T-cell (primary cell): ENCODE data around the gene TMEM86B. TPM values are rescaled to one million over a fixed set of nuclear protein-coding genes. Genes with fewer than 3 reads are reported as not detected.

Experiments used
- ATAC-seq, 4 experiments: fragments of 200-7000 bp in 3 of 4; fragments of 150-1000 bp in 1 of 4; cut with Tn5 transposase; replicated peaks in 1 of 4; 1 replicate in 3 of 4; 2 replicates in 1 of 4; pipeline ENCODE4 v1.10.0; 2021; ENCODE audit warnings: moderate library complexity in 3 of 4, mild to moderate bottlenecking in 2 of 4, moderate number of reproducible peaks in 1 of 4
- CTCF ChIA-PET, 2 donors: fragments of 300-600 bp; sonication (Branson Sonifier 250); formaldehyde crosslinking; loops; one replicate each; lab custom pipeline; 2022; ENCODE audit warnings: antibody characterized with exemption in 2 of 2; lab: Charles Lee
- POLR2A ChIA-PET, 2 donors: fragments of 300-600 bp; sonication (Branson Sonifier 250); formaldehyde crosslinking; loops; one replicate each; lab custom pipeline; 2022; ENCODE audit warnings: antibody characterized with exemption in 2 of 2; lab: Charles Lee
- DNase-seq, 35 experiments: peaks; one replicate each; pipeline versions ENCODE4 v3.0.0 to v3.0.0-alpha.2; 2013 to 2023
- H3K27ac ChIP-seq: one replicate; pipeline ENCODE4 v1.5.1; 2013; ENCODE audit warnings: low read length
- H3K27me3 ChIP-seq, 2 experiments: replicated peaks in 1 of 2; 1 replicate in 1 of 2; 2 replicates in 1 of 2; pipeline versions ENCODE4 v1.6.1 to v1.7.0; 2013; ENCODE audit warnings: low read length in 1 of 2, mixed read lengths in 1 of 2; ENCODE audit not compliant: control insufficient read depth in 2 of 2, insufficient read depth in 2 of 2; ENCODE audit errors: extremely low read depth in 1 of 2
- H3K36me3 ChIP-seq, 2 donors: 1 replicate in 1 of 2; 2 replicates in 1 of 2; pipeline versions ENCODE4 v1.6.1 to v1.7.0; 2013; ENCODE audit warnings: low read length in 1 of 2; ENCODE audit not compliant: control insufficient read depth in 2 of 2, insufficient read depth in 1 of 2; ENCODE audit errors: extremely low read depth in 1 of 2
- H3K4me1 ChIP-seq, 2 experiments: 1 replicate in 1 of 2; 2 replicates in 1 of 2; pipeline versions ENCODE4 v1.6.1 to v1.7.0; 2013; ENCODE audit warnings: low read length in 2 of 2, mixed read lengths in 1 of 2; ENCODE audit not compliant: insufficient read depth in 2 of 2, control insufficient read depth in 1 of 2; ENCODE audit errors: extremely low read depth in 1 of 2
- H3K4me3 ChIP-seq, 2 donors: 1 replicate in 1 of 2; 2 replicates in 1 of 2; pipeline versions ENCODE4 v1.5.1 to v1.7.0; 2013; ENCODE audit warnings: mild to moderate bottlenecking in 2 of 2, low read length in 1 of 2, moderate library complexity in 1 of 2; ENCODE audit not compliant: control insufficient read depth in 1 of 2; ENCODE audit errors: extremely low read depth in 1 of 2
- H3K9me3 ChIP-seq: 2 replicates; pipeline ENCODE4 v1.7.0; 2013
- H3K27ac Mint-ChIP-seq, 2 donors: one replicate each; pipeline ENCODE4 v1.8.0; 2020 to 2021; ENCODE audit warnings: mild to moderate bottlenecking in 2 of 2, mixed read lengths in 2 of 2
- H3K27me3 Mint-ChIP-seq, 2 donors: one replicate each; pipeline ENCODE4 v1.8.0; 2021 to 2022; ENCODE audit warnings: mixed read lengths in 2 of 2
- H3K36me3 Mint-ChIP-seq: one replicate; pipeline ENCODE4 v1.8.0; 2021; ENCODE audit warnings: mixed read lengths
- H3K4me1 Mint-ChIP-seq, 3 donors: one replicate each; pipeline ENCODE4 v1.8.0; 2020 to 2022; ENCODE audit warnings: mixed read lengths in 3 of 3, mild to moderate bottlenecking in 1 of 3
- H3K4me3 Mint-ChIP-seq, 3 donors: one replicate each; pipeline ENCODE4 v1.8.0; 2020 to 2022; ENCODE audit warnings: mild to moderate bottlenecking in 3 of 3, mixed read lengths in 3 of 3, moderate library complexity in 3 of 3
- H3K9me3 Mint-ChIP-seq, 3 donors: one replicate each; pipeline ENCODE4 v1.8.0; 2020 to 2022; ENCODE audit warnings: mixed read lengths in 3 of 3
- WGBS: methylation state at CpG from one replicate; pipeline ENCODE4 v1.1.5; 2013; ENCODE audit warnings: missing lambda C conversion rate; ENCODE audit not compliant: insufficient coverage; 5-methylcytosine and 5-hydroxymethylcytosine counted together
- total RNA-seq, 35 experiments: library from RNA in 6 of 35; stranded (reverse) in 6 of 35; fragments of 120-200 nt in 1 of 35; gene quantifications; one replicate each; pipeline versions ENCODE4 v1.2.1 to v1.2.4 and lab custom pipeline; 2013 to 2026

Gene TMEM86B
- total RNA-seq, 5 donors from 2014 or later (not counting 1 experiment from before 2014, with no cell fraction given), result 10.6 to 22.4 (median 18.2) TPM

DNA sequence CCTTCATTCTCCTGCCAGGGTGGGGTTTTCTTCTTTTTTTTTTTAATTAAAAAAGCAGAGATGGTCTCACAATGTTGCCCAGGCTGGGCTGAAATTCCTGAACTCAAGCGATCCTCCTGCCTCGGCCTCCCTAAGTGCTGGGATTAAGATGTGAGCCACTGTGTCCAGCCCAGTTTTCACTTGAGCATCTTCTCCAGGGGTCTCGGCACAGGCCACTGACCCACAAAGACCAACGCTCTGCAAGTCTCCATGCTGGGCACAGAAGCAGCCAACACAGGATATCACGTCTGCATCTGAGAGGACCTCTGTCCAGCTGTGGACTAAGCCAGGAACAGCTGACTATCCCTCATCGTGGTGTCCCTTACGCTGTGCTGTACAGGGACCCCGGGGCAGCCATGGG, 9.5 kb upstream of the TMEM86B start:
- 99% methylated on average over 8 of the region's 8 CpGs for WGBS
- Mint-ChIP-seq H3K4me1 (peaks cover 0 to 5% (median 0%) of the 10 kb centered on the region in 3 donors), H3K27ac (no peak overlapping the region), H3K9me3 (no peaks in the 10 kb centered on the region), H3K27me3 (no peaks in the 10 kb centered on the region), H3K4me3 (no peak overlapping the region), H3K36me3 (peaks cover 52% of the 10 kb centered on the region)
- Histone ChIP-seq H3K27me3 (no peaks in the 10 kb centered on the region), H3K27ac (no peak overlapping the region), H3K9me3 (no peaks in the 10 kb centered on the region), H3K36me3 (peaks cover 28 to 92% of the 10 kb centered on the region in 2 donors), H3K4me1 (no peaks in the 10 kb centered on the region), H3K4me3 (no peak overlapping the region)
- no peak for ATAC-seq
- CTCF ChIA-PET, result no interaction called here
- DNase-seq, result no peak
- POLR2A ChIA-PET, result no interaction called here

DNA sequence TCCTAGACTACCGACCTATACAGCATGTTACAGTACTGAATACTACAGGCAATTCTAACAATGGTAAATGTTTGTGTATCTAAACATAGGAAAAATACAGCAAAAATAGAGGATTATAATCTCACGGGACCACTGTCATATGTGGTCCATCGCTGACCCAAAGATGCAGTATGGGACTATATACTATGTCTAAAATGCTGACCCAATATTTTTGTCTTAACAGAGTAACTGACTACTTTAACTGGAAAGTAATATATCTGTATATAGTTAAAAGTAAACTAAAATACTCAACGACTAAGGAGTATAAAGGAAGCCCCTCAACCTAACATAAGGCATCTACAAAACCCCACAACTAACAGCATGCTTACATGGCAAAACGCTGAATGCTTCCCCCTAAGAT, 4.4 kb upstream of the TMEM86B start:
- ChIA-PET POLR2A (no interaction called here), CTCF (no interaction called here)
- Histone ChIP-seq H3K27me3 (no peaks in the 10 kb centered on the region), H3K4me3 (no peak overlapping the region), H3K36me3 (peaks cover 33 to 92% of the 10 kb centered on the region in 2 donors), H3K9me3 (no peaks in the 10 kb centered on the region), H3K27ac (no peak overlapping the region), H3K4me1 (no peaks in the 10 kb centered on the region)
- H3K9me3 Mint-ChIP-seq, result no peaks in the 10 kb centered on the region
- no peaks in the 10 kb centered on the region for H3K27me3 Mint-ChIP-seq
- H3K27ac Mint-ChIP-seq, result no peak overlapping the region
- H3K4me1 Mint-ChIP-seq, result peaks cover 0 to 2% (median 0%) of the 10 kb centered on the region in 3 donors
- no CpG with 5 or more reads among the region's 5 CpGs for WGBS
- H3K36me3 Mint-ChIP-seq, result peaks cover 49% of the 10 kb centered on the region
- H3K4me3 Mint-ChIP-seq, result no peak overlapping the region
- no peak for DNase-seq
- no peak for ATAC-seq

DNA sequence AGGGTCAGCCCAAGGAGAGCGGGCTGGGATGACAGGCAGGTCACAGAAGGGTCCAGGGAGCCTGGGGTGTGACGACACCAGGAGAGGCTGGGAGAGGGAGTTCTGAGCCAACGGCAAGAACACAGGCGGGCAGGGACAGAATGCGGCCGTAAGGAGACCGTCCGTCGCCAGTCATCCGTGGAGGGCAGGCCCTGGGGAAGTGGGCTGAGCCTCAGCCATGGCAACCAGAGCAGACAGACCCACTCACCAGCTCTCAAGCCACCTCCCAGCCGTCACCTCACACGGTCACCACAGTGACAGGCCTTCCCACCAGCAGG, 3.7 kb upstream of the TMEM86B start:
- Mint-ChIP-seq H3K36me3 (peaks cover 49% of the 10 kb centered on the region), H3K4me3 (no peak overlapping the region), H3K27me3 (no peaks in the 10 kb centered on the region), H3K27ac (no peak overlapping the region), H3K4me1 (peaks cover 0 to 2% (median 0%) of the 10 kb centered on the region in 3 donors), H3K9me3 (no peaks in the 10 kb centered on the region)
- ChIA-PET CTCF (no interaction called here), POLR2A (no interaction called here)
- Histone ChIP-seq H3K36me3 (peaks cover 29 to 89% of the 10 kb centered on the region in 2 donors), H3K4me3 (no peak overlapping the region), H3K4me1 (no peaks in the 10 kb centered on the region), H3K9me3 (no peaks in the 10 kb centered on the region), H3K27me3 (no peaks in the 10 kb centered on the region), H3K27ac (no peak overlapping the region)
- WGBS, result 96% methylated on average over 10 of the region's 12 CpGs
- ATAC-seq (no peak), DNase-seq (no peak)

DNA sequence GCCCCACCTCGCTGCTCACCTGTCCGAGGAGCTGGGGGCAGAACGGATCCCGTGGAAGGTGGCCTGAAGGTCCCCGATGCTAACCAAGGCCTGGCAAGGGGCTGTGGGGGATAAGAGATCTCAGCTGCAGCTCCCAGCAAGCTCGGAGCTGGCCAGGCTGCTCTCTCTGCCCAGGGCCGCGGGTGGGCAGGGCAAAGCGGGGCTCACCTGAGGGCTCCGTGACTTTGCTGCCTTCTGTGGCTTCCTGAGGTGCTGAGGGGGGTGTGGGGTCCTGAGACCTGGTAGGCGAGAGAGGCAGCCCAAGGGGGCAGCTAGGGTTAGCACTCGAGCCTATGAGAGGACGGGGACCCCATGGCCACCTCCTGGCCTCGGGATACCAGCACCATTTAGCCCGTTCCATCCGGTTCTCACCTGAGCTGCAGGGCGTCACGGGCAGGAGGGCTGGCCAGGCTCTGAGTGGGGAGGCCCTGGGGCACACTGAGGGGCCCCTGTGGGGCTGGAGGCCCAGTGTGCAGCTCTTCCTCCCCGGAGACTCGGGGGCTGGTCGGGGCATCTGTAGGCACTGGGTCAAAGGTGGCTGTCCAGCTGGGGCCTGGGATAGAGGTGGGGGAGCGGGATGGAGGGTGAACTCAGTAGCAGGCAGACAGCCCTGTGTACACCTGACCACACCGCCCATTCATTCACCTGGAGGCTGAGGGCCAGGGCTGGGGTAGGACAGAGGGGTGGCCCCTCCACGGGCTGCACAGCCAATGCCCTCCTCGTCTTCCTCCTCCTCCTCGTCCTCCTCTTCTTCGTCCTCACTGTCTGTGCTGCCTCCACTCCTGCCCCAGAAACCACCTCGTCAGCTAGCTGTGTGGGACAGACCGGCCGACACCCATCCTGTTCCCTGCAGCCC, 3.1 kb upstream of the TMEM86B start:
- peaks cover 44% of the 10 kb centered on the region for H3K36me3 Mint-ChIP-seq
- 94% methylated on average over 16 of the region's 30 CpGs for WGBS
- DNase-seq, result no peak

DNA sequence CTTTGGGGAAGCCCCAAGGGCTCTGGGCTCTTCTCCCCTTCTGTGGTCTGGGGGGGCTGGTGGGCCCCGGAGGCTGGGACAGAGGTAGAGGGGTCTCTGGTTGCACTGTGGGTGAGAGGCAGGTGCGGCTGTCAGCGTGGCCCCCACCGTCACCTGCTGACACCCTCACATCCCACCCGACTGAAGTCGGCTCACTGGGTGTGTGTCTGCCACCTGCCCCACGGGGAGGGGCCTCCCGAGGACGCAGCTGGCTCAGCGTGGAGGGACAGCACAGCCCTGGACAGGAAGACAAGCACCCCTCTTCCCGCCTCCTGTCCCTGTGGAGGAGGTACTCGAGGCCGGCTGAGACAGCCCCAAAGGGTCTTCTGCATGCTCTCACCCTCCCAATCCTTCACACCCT, 2.2 kb upstream of the TMEM86B start:
- no peak for DNase-seq
- ChIA-PET POLR2A (no interaction called here), CTCF (no interaction called here)
- H3K27me3 ChIP-seq, result no peaks in the 10 kb centered on the region
- H3K36me3 ChIP-seq, result peaks cover 30 to 88% of the 10 kb centered on the region in 2 donors
- no peaks in the 10 kb centered on the region for H3K9me3 Mint-ChIP-seq
- no peaks in the 10 kb centered on the region for H3K27me3 Mint-ChIP-seq
- H3K36me3 Mint-ChIP-seq, result peaks cover 40% of the 10 kb centered on the region
- H3K9me3 ChIP-seq, result no peaks in the 10 kb centered on the region
- no peak overlapping the region for H3K27ac Mint-ChIP-seq
- no peak overlapping the region for H3K27ac ChIP-seq
- H3K4me1 Mint-ChIP-seq, result peaks cover 0 to 2% (median 0%) of the 10 kb centered on the region in 3 donors
- WGBS, result 93% methylated on average over 8 of the region's 13 CpGs
- ATAC-seq, result no peak
- no peaks in the 10 kb centered on the region for H3K4me1 ChIP-seq
- no peak overlapping the region for H3K4me3 Mint-ChIP-seq
- H3K4me3 ChIP-seq, result no peak overlapping the region

More for the DNA sequence above, 3.1 kb upstream of the TMEM86B start:
- Histone ChIP-seq H3K4me3 (no peak overlapping the region), H3K27me3 (no peaks in the 10 kb centered on the region), H3K9me3 (no peaks in the 10 kb centered on the region), H3K4me1 (no peaks in the 10 kb centered on the region), H3K36me3 (peaks cover 26 to 89% of the 10 kb centered on the region in 2 donors), H3K27ac (no peak overlapping the region)
- no peak overlapping the region for H3K27ac Mint-ChIP-seq
- CTCF ChIA-PET, result no interaction called here
- POLR2A ChIA-PET, result no interaction called here
- no peaks in the 10 kb centered on the region for H3K9me3 Mint-ChIP-seq
- ATAC-seq, result no peak
- no peak overlapping the region for H3K4me3 Mint-ChIP-seq
- H3K27me3 Mint-ChIP-seq, result no peaks in the 10 kb centered on the region
- H3K4me1 Mint-ChIP-seq, result peaks cover 0 to 2% (median 0%) of the 10 kb centered on the region in 3 donors

- no peak overlapping the region for H3K27ac Mint-ChIP-seq
- no peaks in the 10 kb centered on the region for H3K9me3 ChIP-seq
- CTCF ChIA-PET, result no interaction called here
- no CpG with 5 or more reads among the region's 13 CpGs for WGBS
- H3K9me3 Mint-ChIP-seq, result no peaks in the 10 kb centered on the region
- no peaks in the 10 kb centered on the region for H3K27me3 Mint-ChIP-seq
- POLR2A ChIA-PET, result no interaction called here
- ATAC-seq (no peak), DNase-seq (no peak)
- no peaks in the 10 kb centered on the region for H3K27me3 ChIP-seq
- H3K4me3 ChIP-seq, result no peak overlapping the region
- H3K4me1 Mint-ChIP-seq, result peaks cover 0 to 5% (median 0%) of the 10 kb centered on the region in 3 donors
- peaks cover 30 to 88% of the 10 kb centered on the region in 2 donors for H3K36me3 ChIP-seq
- no peak overlapping the region for H3K27ac ChIP-seq
- peaks cover 45% of the 10 kb centered on the region for H3K36me3 Mint-ChIP-seq
- no peak overlapping the region for H3K4me3 Mint-ChIP-seq
- no peaks in the 10 kb centered on the region for H3K4me1 ChIP-seq
These were observed 1.8 kb upstream of the TMEM86B start for GRCh38 chr19:55230329-55230728.
